DMS 273 (cell line): ENCODE measurements around the gene CCDC159.

Experiments
- DNase-seq: peaks from one replicate; lab custom pipeline; 2025; ENCODE audit not compliant: unreplicated experiment; lab: John Stamatoyannopoulos, UW

Gene CCDC159

GRCh38 chr19:11384778-11385129 is 38.4 kb downstream of the CCDC159 start:
- no peak for DNase-seq

GRCh38 chr19:11387162-11388034 is 41.1 kb downstream of the CCDC159 start:
- no peak for DNase-seq

DNA sequence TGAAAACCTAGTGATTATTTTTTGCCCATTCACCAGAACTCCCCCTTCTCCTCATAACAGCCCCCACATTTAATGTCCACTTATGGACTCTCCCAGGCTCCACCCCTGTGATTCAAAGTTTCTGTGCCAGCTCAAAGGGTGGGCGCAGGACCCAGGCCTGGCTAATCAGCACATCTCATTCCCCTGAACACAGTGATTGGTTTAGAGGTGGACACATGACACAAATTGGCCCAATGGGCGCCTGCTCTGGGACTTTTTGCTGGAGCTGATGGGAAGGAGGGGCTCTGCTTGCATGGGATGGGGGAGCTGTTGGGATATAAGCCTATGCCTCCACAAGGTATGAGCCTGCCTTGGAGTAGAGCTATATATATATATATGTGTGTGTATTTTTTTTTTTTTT is 44.0 kb downstream of the CCDC159 start:
- no peak for DNase-seq

- no peak for DNase-seq
These were observed 44.8 kb downstream of the CCDC159 start for GRCh38 chr19:11390933-11391680.

GRCh38 chr19:11397089-11397610 is 50.8 kb downstream of the CCDC159 start:
- no peak for DNase-seq

GRCh38 chr19:11399667-11400066 is 53.3 kb downstream of the CCDC159 start:
- no peak for DNase-seq

DNA sequence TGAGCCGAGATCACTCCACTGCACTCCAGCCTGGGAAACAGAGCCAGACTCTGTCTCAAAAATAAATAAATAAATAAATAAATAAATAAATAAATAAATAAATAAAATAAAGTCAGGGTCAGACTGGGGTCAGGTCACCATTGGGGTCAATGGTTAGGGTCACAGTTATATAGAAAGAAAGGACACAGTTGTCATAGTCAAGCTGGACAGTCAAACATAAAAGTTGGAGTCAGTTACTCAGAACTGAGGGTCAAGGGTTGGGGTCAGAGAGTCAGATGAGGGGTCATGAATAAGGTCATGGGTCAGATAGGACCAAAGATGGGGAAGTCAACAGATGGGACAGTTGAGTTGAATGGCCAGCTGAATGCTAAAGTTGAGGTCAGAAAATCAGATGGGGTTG is 54.5 kb downstream of the CCDC159 start:
- no peak for DNase-seq

GRCh38 chr19:11401808-11402543 is 55.7 kb downstream of the CCDC159 start:
- no peak for DNase-seq
